Dermis blood vessel endothelial cell (primary cell): Measurements from ENCODE around the gene STN1. TPM values are rescaled to one million over a fixed set of nuclear protein-coding genes. Genes with fewer than 3 reads are reported as not detected.

Experiments used
- DNase-seq: peaks from one replicate; pipeline ENCODE4 v3.0.0; 2010
- total RNA-seq: library from RNA; depleted of rRNA; stranded (reverse); fragments of >200 nt; gene quantifications from 2 replicates; pipeline ENCODE4 v1.2.3, GENCODE V29; 2014

Gene STN1
- total RNA-seq, 1 donor from 2014 or later, result 39.5 TPM

- no peak for DNase-seq
Measured at GRCh38 chr10:103892181-103892580, 25.8 kb downstream of the STN1 start.

DNA sequence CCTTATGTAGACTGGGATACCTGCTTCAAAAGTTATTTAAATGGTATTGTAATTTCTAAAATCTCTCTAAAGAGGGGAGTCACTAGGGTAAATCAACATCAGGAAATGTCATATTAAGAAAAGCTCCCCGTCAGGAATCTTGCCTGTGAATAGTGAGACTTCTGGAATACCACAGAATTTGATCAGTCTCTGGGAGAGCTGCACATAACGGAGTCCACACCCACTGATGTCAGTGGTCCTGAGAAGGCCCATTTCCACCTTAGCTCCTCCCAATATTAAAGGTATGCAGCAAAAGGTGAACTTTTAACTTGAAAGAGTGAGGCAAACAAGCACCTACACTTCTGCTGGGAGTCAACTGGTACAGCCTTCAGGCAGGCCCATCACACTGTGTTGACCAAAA is 27.3 kb downstream of the STN1 start:
- DNase-seq, result no peak

GRCh38 chr10:103890194-103890658 is 27.8 kb downstream of the STN1 start:
- peak; percentile 64 for DNase-seq

GRCh38 chr10:103889121-103889720 is 28.8 kb downstream of the STN1 start:
- no peak for DNase-seq

GRCh38 chr10:103888113-103888841 is 29.7 kb downstream of the STN1 start:
- DNase-seq, result peak; percentile 91

DNA sequence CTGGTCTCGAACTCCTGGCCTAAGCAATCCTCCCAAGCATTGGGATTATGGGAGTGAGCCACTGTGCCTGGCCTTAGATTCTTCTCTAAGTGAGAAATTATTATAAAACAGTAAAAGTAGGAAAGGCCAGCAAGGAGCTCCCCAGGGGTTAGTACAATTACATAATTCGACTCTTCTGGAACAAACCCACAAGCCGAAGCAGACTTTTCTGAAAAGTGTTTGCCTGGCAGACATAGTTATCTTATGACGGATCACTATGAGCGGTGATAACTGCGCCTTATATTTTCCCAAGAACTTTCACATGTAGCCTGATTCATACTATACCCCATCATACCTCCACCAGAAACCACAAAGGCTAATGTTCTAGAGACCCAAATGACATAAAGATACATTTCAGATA is 32.4 kb downstream of the STN1 start:
- DNase-seq, result no peak

DNA sequence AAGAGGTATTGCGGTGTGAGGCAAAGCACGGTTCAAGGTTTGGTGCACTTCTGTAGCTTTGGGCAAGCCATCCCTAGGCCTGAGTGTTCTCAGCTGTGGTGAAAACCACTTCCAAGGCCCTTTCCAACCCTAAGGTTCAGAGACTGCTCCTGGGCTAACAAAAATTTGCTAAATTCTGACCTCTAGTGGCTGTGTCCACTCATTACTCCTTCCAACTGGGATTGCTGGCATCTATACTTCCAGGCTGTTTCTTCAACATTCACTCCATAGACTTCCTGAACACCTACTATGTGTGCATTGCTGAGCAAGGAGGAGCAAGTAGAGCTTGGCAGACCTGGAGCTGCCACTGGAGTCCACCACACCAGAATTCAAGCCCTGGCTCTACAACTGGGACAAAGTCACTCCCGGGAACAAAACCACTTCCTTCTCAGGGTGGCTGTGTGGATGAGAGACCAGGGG is 33.3 kb downstream of the STN1 start:
- DNase-seq, result peak; percentile 76

DNA sequence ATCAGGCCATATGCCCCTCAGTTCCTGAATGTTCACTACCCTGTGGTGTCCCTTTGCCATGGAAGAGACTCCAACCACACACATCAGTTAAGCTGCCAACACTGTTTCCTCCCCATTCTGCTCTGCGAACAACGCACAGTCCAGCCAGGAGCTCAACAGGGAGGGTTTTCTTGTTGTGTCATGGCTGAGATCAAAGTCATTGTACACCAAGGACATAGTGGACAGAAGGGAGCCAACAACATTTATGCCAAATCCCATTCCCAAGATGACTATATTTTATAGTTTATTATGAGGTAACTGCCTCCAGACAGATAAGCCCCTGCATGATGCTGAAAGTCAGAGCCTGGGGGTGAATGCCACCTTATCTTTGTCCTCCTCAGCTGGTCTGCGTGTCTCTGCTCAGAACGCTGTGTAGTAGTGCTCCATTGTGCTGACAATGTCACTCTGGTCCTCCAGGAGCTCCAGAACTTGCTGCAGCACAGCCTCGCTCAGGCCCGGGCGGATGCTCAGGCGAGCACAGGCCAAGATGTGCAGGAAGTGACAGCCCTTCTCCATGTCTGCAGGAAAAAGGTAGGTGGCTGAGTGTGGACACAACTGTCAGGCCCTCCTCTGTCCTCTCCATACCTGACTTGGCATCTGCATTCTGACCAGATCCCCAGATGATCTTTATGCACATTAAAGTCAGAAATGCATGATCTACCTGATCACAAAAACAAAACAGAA is 35.5 kb downstream of the STN1 start:
- DNase-seq, result no peak

DNA sequence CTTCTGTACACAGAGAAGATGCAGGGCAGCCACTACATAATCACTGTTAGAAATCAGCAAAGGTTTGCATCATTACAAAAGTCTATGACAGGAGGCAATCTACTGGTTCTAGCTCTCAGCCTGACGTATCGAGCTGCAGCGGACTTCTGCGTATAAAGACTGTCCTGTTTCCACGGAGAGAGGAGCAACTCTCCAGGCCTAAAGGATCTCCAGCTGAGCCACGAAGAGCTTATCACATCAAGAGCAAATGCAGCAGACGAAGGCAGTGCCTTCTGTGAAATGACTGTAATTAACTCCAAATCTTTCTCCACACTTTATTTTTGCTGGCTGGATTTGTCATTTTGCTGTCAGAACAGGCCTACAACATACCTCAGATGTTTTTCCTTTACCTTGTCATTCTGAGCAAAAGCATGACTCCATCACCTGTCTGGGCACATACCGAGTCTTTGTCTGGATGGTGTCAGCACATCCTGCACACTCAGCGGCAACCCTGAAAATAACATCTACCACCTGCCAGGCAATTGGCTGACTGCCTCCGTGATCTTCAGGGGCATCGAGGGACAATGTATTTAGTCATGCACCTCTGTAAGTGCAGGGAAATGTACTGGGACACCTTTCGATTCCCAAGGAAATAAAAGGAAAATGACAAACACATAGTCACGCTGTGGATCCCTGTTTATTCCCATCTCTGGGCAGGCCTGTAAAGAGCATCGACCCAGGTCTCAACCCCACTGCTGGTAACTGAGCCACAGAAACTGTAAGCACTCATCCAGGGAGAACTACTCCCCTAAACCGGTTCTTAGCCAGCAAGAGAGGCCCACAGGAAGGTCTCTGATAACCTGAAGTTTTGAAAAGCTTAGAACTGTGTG is 36.3 kb downstream of the STN1 start:
- DNase-seq, result no peak

- no peak for DNase-seq
Measured at GRCh38 chr10:103879831-103880230, 38.2 kb downstream of the STN1 start.

DNA sequence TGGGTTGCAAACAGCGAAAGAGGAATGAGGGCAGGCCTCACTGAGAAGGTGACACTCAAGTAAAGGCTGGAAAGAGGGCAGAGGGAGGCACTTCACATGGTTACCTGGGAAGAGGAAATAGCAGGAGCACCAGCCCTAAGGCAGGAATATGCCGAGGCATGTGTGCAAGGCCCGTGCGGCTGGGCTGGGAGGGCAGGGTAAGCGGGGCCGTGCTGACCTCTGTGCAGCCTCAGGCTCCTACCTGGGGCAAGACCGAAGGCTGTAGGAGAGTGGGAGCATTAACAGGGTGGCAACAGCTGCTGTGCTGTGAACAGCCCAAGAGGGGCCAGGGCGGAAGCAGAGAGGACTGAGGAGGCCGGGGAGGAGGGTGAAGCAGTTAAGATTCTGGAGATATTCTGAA is 38.6 kb downstream of the STN1 start:
- DNase-seq, result no peak

DNA sequence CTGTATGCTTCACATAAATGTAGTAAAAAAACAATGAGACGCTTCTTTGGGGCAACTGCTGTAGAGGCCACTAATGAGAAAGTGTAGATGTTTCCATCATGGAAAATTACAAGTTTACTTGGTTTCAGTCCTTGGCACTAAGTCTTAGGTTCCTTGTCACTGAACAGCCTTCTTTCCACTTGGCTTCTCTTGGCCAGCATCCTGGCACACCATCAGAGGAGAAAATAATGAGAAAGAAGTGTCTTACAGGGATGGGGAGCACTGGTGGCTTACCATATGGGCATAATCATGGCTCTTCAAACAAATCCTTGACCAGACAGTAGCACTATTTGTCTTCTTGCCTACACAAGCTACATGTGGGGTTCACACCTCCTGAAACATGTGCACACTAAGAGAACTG is 40.1 kb downstream of the STN1 start:
- DNase-seq, result no peak

- DNase-seq, result no peak
Measured at GRCh38 chr10:103876155-103876554, 41.8 kb downstream of the STN1 start.

- DNase-seq, result no peak
Measured at GRCh38 chr10:103874730-103875129, 43.3 kb downstream of the STN1 start.

DNA sequence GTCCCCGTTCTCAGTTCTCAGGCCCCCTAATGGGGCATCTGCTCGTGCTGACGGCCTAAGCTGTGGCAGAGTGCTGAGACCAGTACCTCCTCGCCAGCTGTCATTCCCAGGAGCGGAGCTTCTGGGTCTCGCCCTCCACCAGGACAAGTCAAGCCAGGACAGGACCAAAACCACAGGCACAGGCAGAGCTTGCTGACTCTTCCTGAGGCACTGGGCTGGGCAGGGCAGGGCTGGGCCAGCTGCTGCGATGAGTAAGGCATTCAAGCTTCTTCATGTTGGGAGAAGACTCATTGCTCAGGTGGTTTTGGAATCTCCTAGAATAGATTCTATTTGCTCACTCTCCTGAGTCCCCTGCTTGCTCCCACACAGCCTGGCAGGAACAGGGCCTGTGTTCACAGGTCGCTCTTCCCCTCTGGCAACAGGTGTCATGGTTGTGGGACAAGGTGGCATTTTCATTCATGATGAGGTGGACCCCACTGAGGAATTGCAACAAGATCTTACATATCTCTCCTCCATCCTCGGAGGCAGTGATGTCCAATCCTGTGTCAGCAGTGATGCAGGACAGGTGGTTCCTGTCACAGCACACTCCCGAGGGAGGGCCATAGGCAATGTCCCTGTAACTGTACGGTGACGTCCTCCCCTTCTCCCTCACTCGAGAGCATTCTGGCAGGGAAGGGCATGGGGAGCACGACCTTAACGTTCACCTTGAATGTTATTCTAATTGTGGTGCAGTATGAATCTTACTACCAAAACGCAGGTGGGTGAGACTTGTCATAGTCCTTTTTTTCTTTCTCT is 45.6 kb downstream of the STN1 start:
- no peak for DNase-seq

DNA sequence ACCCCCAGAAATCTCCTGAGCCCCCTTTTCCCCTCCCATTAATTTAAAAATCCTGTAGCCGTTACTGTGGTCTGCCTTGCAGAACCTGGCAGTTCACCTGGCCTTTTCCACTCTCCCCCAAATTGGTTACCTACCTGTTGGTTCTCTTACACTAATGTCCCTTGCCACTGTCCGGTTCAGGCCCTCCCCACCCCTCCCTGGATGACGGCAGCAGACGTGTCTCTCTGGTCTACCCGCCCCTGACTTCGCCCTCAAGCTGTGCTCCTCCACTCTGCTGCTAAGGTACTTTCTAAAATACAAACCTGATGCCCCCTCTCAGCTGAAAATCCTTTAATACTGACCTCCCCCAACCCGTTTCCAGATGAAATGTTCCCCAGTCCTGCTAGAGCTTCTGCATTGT is 47.0 kb downstream of the STN1 start:
- no peak for DNase-seq

DNA sequence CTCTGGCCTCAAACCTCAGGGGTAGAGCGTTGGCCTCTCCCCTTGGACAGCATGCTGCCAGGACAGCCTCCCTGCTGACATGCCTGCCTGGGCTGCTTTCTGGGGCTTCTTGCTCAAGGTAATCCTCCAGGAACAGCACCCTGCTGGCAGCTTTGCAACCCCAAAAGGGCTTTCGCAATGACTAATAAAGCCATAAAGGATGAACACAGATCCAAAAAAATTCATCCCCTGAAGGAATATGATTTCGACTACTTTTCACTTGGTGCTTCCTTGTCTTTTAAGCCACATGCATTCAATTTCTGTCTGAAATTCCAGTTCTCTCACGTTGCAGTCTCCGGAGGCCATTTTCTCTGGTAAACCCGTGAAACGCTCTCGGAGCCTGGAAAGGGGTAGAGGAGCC is 47.5 kb downstream of the STN1 start:
- DNase-seq, result no peak

DNA sequence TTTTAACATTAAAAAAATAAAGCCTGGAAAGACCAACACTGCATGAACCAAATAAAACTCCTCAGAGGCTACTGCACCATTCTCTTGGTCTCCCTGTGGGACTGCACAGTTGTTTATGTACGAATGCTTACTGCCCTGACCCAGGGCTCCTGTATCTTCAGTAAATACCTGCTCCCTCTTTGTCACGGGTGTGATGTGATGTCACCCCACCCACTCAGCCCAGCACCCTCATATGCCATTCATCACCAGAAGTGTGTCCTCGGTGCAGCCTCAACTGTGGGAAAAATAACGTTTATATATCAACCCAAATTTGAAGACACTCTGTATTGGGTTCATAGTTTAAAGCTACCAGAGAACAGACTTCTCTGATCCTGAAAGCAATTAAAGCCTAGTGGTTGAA is 48.6 kb downstream of the STN1 start:
- no peak for DNase-seq

GRCh38 chr10:103868200-103868599 is 49.8 kb downstream of the STN1 start:
- no peak for DNase-seq

- DNase-seq, result no peak
Measured at GRCh38 chr10:103861505-103861904, 56.5 kb downstream of the STN1 start.

DNA sequence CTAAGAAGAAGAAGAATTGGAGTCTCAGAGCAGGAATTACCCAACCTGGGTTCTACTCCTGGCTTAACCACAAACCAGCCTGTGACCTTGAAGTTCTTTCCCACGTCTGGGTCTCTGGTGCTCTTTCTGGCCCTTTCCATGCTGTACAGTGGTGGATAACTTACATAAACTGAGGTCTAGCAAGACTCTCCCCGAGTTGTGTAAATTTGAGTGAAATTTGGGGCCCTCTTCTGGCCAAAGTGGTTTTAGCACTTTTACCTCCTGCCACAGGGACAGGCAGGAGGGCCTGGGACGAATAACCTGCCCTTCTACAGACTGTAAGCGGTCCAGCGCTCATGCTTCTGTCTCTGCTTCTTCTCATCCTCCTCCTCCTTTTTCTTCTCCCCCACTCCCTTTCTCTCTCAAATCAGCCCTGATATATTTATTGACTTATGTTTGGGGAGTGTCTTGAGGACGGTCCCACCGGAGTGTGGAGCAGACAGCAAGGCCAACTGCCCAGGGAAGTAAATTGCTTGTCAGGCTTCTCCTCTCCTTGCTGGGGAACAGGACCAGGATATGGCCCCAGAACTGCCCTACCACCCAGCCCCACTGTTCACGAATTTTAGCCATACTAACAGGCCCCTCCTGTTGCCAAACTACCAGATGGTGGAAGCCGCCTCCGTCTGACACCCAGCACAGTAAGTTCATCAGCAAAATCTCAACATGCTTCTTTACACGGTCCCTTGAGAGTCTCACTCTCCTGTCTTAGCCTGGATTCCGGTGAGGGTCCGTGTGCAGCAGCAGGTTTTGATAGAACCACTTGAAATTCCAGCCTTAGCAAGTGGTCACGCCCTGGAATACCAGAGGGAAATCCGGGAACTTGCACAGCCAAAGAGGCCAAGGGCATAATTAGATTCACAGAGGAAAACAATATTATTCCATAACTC is 58.6 kb downstream of the STN1 start:
- DNase-seq, result peak; percentile 82
